HL-60 (cell line): ENCODE data around the gene VTI1A.

Experiments
- DNase-seq, 2 experiments: peaks; one replicate each; pipeline ENCODE4 v3.0.0-alpha.2; 2010 to 2020; ENCODE audit warnings: low read depth in 1 of 2, low spot score in 1 of 2
- H3K27ac ChIP-seq: fragments of 250-450 bp; sonication (Bioruptor Pico); replicated peaks from 2 replicates; pipeline ENCODE4 v1.5.1; 2020; ENCODE audit warnings: mild to moderate bottlenecking, moderate library complexity
- H3K27me3 ChIP-seq: fragments of 250-450 bp; sonication (Bioruptor Pico); 2 replicates; pipeline ENCODE4 v1.5.1; 2021; ENCODE audit warnings: mild to moderate bottlenecking, moderate library complexity; ENCODE audit not compliant: insufficient read depth, poor library complexity, severe bottlenecking
- H3K4me3 ChIP-seq: replicated peaks from 2 replicates; pipeline ENCODE4 v1.5.1; 2011; ENCODE audit warnings: mild to moderate bottlenecking, control low read depth, low read length; ENCODE audit not compliant: insufficient read depth
- CTCF ChIP-seq: IDR thresholded peaks from one replicate; pipeline ENCODE4 v1.5.1; 2011; ENCODE audit warnings: low read length, control low read depth, inconsistent platforms; ENCODE audit not compliant: insufficient read depth
- GABPA ChIP-seq: IDR thresholded peaks from 2 replicates; pipeline ENCODE4 v1.6.1; 2012; ENCODE audit warnings: low read depth
- POLR2AphosphoS5 ChIP-seq: IDR thresholded peaks from 2 replicates; pipeline ENCODE4 v1.6.1; 2012; ENCODE audit warnings: low read depth
- REST ChIP-seq: IDR thresholded peaks from 2 replicates; pipeline ENCODE4 v1.6.1; 2012; ENCODE audit warnings: low read depth; ENCODE audit not compliant: insufficient replicate concordance
- SPI1 ChIP-seq: IDR thresholded peaks from 2 replicates; pipeline ENCODE4 v1.6.1; 2012; ENCODE audit warnings: low read depth, mild to moderate bottlenecking, borderline replicate concordance

Gene VTI1A

DNA sequence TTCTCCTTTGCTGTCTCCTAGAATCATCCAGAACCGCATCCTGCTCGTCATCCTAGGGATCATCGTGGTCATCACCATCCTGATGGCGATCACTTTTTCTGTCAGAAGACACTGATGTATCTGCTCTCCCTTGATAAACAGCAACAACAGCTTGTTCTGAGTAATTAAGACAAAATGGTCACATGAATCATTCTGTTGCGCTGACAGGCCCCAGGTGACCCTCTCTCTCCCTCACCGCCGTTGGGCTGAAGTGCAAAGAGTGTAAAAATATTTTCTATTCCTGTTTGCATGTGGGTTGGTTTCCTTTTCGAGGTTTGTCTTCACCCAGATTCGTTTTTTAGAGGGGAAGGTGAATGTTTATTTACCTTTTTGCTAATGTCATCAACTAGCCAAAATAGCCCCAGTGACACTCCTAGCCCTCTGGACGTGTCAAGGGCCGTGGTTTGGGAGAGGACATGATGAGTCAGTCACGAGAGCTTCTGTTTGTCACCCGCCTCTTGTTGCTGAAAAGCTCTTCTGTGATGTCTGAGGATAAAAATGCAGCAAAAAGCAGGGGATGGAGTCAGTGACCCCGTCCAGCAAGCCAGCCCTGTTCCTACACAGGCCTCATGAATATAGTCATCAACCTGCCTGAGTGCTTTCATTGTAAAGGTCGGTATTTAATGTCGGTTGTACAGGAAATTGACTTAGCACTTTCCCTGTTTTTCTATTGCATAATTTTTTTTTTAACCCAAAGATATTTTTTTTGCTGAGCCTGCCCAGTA, 368.4 kb downstream of the VTI1A start:
- no peak overlapping the region for H3K27ac ChIP-seq
- no peaks in the 10 kb centered on the region for H3K27me3 ChIP-seq
- no peak for DNase-seq
- H3K4me3 ChIP-seq, result no peak overlapping the region
- TF ChIP-seq POLR2AphosphoS5 (no peak), GABPA (no peak)

- DNase-seq, result no peak
- no peak for TF ChIP-seq POLR2AphosphoS5
- no peak for TF ChIP-seq SPI1
- no peaks in the 10 kb centered on the region for H3K27me3 ChIP-seq
- H3K27ac ChIP-seq, result no peak overlapping the region
- H3K4me3 ChIP-seq, result no peak overlapping the region
These were observed 369.0 kb downstream of the VTI1A start for GRCh38 chr10:112816033-112816430.

GRCh38 chr10:112816891-112817290, 369.9 kb downstream of the VTI1A start:
- TF ChIP-seq CTCF, result no peak
- TF ChIP-seq SPI1, result no peak
- TF ChIP-seq POLR2AphosphoS5, result no peak
- no peak for TF ChIP-seq GABPA
- no peak for TF ChIP-seq REST
- Histone ChIP-seq H3K27ac (no peak overlapping the region), H3K4me3 (no peak overlapping the region), H3K27me3 (no peaks in the 10 kb centered on the region)
- no peak for DNase-seq

- no peak for DNase-seq
- TF ChIP-seq REST (no peak), POLR2AphosphoS5 (no peak), SPI1 (no peak), CTCF (no peak), GABPA (no peak)
- H3K27me3 ChIP-seq, result no peaks in the 10 kb centered on the region
- no peak overlapping the region for H3K27ac ChIP-seq
- H3K4me3 ChIP-seq, result no peak overlapping the region
These were observed 371.2 kb downstream of the VTI1A start for GRCh38 chr10:112817981-112818777.
